HG03175 (cell line): ENCODE measurements around the gene PTPN4.
"Not testable (repeated sequence)": the region's sequence is repeated elsewhere in the genome, so short reads cannot be mapped to it uniquely, and the experiment has no call there.

Source experiments
- ATAC-seq: cut with Tn5 transposase; IDR thresholded peaks from one replicate; pipeline ENCODE4 v1.9.1; 2021; ENCODE audit warnings: mild to moderate bottlenecking, moderate library complexity; ENCODE audit not compliant: unreplicated experiment

Gene PTPN4

DNA sequence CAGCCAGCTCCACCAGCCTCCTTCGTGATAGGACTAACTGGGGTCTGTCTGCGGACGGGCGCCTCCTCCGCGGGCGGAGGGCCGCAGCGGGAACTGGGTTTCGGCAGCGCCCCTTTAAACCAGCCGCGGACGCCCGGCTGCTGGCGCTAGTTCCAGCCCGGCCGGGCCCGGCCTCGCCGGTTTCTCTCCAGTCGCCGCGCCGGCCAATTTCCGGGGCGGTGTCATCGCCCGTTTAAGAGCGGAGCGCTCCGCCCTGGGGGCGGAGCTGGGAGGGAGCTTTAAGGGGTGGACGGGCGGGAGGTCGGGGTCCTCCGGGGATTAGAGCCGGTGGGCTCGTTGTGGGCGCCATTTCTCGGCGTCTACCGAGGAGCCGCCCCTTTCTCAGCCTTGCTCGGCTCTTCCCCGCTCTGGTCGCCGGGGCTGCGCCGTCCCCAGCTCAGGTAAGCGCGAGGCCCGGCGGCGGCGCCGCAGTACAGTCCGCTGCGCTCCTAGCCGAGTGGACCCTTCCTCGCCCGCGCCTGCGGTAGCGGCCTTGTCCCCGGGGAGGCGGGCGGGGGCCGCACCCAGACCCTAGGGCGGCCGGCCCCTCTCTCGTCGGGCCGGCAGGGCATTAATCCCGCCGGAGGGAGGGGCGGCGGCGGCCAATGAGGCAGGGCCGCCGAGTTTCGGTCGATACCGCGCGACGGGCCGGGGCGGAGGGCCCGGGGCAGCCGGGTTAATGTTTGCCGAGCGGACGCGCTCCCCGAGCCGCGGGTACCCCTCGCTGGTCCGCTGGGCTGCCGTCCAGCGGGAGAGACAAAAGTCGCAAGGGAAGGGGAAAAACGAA is 253.3 kb downstream of the PTPN4 start, which contains the start of gene EPB41L5:
Gene EPB41L5, plus strand, starts transcription at position 307 of the 826 bp plus-strand sequence. CDS start 6,008 bp downstream, outside the sequence.
- ATAC-seq = peak; percentile 92

DNA sequence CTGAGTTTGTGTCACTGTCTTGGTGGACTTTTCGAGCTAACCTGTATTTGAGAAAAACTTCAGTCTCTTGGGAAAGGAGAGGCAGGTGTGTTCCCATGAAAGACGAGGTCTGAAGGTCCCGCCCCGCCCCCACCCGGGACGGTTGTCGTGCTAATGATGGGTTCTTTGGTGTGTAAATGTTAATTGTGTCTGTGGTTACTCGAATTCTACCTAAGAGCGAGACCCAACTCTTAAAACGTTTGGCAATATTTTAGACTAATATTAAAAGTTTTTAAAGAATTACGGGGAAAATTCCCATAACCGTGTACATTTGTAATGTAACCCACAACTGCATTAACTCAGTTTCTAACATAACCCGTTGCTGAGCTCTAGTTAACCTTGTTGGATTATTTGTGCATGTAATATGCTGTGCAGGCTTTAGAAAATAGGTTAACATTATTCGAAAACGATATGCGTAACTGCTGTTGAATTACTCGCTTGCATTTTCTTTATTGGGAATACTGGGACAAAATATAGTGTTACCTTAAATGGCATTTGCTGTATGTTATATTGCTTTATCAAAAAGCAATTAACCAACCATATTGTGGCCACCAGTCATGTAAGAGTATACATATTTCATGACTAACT is 254.0 kb downstream of the PTPN4 start:
- no peak for ATAC-seq

DNA sequence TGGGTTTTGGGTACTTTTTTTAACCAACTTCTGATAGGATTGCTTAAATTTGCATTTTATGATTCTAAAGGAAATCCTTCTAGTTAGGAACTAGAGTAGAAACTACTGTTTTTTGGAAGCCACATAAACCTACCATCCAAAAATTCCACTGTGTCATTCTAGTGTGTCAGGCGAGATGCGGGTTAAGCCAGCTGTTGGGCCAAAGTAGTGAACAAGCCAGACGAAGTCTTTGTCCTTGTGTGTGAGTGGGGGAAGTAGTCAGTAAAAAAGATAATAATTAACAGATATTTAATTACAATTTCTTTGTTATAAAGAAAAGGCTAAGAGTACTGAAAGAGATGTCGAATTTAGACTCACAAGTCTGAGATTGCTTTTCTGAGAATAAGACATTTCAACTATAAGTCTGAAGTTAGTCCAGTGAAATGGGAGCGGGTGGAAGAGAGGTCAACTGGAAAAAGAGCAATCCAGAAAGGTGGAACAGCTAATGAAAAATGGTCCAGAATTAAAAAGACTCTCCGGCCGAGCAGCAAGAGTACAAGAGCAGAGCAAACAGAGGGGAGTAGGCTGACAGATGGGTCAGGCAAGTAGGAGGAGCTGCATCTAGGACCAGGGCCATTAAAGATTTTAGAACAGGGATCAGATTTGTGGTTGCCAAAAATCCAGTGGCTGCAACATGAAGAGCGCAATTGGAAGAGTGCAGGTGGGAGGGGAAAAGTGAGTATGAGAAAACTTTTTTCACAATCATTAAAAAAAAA is 254.7 kb downstream of the PTPN4 start:
- ATAC-seq = no peak

DNA sequence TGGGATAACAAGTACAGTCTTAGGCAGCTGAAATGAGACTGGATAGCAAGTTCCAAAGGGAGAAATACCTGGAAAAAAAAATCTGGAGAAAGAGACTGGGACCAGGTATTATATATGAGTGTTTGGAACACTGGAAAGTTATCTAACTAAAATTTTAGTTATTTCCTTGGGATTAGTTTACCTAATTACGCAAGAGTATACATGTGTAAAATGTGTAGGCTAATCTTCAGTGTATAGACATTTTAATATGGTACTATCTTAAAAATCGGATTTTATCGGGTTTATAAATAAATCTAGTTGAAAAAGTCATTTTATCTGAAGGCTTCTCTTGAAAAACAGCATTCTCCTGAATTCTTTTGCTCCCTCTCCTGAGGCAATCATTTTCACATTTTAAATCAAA is 257.1 kb downstream of the PTPN4 start:
- ATAC-seq = no peak

DNA sequence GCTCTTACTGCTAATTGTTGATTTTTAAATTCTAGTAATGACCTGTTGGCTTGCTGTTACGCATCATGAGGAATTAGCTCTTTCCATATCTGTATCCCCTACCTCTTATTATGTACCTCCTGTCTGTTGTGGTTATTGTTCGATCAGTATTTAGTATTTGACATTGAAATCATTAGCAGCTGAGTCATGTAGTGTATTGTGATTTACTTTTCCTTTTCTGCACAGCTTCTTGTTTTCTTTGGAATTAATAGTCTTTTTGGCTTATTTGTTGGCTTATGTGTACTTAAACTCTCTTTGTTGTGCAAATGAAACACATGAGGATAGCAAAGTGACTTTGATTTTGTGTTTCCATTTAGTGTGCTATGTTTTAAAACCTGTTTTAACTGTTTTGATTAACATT is 257.5 kb downstream of the PTPN4 start:
- ATAC-seq = no peak

DNA sequence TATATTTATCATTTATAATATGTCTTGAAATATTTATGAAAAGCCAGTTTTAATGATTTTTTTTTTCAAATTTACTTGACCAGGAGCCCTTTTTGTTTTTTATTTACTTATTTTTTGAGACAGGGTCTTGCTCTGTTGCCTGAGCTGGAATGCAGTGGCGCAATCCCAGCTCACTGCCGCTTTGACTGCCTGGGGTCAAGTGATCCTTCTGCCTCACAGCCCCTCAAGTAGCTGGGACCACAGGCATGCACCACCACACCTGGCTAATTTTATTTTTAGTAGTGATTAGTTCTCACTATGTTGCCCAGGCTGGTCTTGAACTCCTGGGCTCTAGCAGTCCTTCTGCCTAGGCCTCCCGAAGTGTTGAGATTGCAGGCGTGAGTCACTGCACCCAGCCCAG is 258.8 kb downstream of the PTPN4 start:
- ATAC-seq = no peak

DNA sequence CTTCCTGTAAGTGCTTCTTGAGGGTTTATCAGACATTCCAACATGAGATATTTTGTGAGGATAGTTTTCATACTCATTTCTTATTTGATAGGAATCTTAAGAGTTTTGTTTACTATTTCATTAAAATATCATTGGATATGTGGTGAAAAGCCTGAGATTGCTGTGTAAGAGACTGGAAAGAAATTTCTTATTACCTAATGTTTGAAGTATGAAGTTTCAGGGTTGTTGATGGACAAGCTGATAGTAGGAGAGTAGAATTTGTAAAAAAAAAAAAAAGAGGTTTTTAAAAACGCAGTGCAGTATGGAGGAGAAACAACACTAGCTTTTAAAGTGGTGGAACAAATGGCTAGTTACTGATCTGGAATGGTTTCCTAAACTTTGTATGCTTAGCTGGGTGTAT is 260.8 kb downstream of the PTPN4 start:
- ATAC-seq = no peak

DNA sequence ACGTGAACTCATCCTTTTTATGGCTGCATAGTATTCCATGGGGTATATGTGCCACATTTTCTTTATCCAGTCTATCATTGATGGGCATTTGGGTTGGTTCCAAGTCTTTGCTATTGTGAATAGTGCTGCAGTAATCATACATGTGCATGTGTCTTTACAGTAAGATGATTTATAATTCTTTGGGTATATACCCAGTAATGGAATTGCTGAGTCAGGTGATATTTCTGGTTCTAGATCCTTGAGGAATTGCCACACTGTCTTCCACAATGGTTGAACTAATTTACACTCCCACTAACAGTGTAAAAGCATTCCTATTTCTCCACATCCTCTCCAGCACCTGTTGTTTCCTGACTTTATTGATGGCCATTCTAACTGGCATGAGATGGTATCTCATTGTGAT is 262.8 kb downstream of the PTPN4 start:
- not testable (repeated sequence) for ATAC-seq

DNA sequence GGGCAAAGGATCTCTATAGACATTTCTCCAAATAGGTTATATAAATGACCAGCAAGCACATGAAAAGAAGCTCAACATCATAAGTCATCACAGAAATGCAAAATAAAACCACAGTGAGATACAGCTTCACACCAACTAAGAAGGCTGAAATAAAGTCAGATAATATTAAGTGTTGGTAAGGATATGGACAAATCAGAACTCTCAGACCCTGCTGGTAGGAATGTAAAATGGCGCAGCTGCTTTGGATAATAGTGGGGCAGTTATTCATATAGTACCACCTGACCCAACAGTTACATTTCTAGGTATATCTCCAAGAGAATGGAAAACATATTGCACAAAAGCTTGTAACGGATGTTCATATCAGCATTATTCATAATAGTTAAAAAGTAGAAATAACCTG is 267.2 kb downstream of the PTPN4 start:
- no peak for ATAC-seq

DNA sequence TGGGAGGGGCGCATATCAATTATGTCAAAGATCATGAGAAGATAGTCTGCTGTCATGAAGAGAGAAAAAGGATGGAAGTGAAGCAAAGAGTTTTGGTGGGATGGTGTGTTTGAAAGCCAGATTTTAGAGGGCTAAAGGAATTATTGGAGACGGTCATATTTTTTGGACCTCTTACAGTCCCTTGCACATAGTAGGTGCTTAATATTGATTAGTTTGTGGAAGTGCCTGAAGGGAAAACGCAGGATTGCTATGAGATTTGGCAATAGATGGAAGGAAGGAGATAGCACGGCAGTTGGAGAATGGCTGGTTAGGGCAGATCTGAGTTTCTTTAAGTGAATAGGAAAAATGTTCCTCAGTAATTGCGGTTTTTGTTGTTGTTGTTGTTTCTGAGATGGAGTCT is 269.1 kb downstream of the PTPN4 start:
- ATAC-seq = no peak

DNA sequence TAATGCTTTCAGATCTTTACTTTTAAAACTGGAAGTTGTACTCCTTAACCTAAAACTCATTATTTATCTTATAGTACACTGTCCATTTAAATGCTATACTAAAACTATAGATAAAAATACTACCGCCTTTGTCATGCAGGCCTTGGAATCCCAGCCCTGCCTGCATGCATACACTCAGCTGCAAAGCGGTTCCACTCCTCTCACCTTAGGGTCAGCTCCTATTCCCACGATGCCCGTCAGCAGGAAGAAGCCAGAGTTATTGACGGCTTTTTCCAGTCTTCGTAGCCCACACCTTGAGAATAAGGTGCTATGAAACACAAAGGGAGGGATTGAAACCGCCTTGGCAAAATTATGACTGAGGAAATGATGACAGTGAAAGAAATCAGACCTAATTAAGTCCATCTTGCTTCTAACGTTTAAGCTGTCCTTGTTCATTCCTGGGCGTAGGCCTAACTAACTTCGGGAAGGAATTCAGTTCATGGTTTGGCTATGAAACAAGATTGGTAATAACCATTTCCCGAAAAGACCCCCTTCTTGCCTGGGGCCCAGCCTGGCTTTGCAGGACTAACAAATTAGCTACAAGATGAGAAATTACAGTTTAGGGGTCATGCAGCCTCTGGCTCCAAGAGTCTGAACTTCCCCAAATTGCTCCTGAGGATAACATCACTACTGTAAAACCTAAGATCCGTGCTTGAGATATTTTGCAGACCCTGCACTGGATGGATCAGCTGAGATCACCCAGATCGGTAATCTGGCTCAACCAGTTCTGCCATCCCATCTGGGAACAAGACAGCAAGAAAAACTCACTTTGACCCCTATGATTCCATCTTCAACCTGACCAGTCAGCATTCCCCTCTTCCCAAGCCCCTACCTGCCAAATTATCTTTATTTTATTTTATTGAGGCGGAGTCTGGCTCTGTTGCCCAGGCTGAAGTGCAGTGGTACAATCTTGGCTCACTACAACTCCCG is 270.2 kb downstream of the PTPN4 start:
- no peak for ATAC-seq

DNA sequence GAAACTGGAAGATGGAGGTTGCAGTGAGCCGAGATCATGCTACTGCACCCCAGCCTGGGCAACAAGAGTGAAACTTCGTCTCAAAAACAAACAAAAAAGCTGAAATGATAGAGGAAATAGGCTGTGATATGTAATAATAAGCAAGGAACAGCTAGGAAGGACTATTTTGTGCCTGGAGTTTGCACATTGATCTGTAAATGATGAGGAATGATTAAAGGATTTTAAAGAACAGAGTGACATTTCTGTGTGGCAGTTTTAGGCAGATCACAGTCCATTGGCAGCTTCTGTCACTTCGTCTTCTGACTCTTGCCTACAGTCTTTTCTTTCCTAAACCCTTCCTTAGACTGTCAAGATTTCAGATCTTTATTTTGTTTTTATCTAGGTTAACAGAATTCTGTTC is 272.6 kb downstream of the PTPN4 start:
- ATAC-seq = no peak
